Measurements from ENCODE around the gene PRKN. TPM values are rescaled to one million over a fixed set of nuclear protein-coding genes. Genes with fewer than 3 reads are reported as not detected.

PRKN gene
- polyA plus RNA-seq, 1 donor from 2014 or later, result 1.2 TPM

DNA sequence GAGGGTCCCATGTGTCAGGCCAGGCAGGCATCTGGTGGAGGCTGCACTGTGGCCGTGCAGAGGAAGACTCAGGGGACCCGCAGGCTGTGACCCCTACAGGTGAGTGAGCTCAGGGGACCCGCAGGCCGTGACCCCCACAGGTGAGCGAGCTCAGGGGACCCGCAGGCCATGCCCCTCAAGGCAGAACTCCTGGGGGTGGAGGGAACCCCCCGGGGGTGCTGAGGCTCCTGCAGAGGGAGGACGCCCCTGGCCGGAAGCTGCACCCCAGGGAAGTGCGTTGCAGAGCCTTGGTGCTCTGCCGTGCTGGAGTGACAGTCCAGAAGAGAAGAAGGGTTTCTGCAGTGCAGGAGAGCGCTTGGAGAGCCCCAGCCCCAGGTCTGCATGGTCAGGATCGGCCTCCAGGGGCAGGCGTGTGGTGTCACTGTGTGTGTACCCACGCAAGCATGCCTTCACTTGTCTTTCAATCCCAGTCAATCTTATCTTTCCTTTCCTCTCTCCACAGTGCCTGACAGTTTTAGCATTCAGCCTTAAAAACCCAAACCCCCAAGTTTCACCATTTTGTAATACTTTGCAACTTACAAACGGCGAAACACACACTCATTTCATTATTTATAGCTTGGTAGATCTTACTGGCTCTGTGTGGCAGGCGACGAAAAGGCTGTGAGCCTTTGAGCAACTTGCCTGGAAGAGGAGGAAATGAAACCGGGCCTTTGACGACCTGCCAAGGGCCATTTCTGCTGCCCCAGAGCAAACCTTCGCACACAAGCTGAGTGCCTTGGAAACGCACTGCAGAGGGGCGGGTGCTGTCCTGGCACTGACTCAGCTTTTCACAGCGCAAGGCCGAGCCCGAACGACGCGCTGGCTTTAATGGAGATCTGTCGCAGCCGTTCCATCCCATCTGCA lies 1352.3 kb downstream of the PRKN start:
- Histone ChIP-seq H3K79me2 (replicated peaks; ENCODE audit: insufficient read depth, low read length) (no peaks in the 10 kb centered on the region), H3K9me2 (ENCODE audit: insufficient read depth, low read length) (no peaks in the 10 kb centered on the region), H3K27me3 (ENCODE audit: insufficient read depth, low read depth, low read length) (no peaks in the 10 kb centered on the region), H3K4me3 (ENCODE audit: low read length) (no peak overlapping the region), H3K36me3 (ENCODE audit: insufficient read depth, low read length) (no peaks in the 10 kb centered on the region), H3F3A (ENCODE audit: insufficient read depth, low read length, poor library complexity, severe bottlenecking) (no peaks in the 10 kb centered on the region), H3K4me2 (ENCODE audit: low read length) (no peak overlapping the region), H2AFZ (ENCODE audit: low read depth, low read length) (no peak overlapping the region), H3K9ac (ENCODE audit: low read length) (no peak overlapping the region), H3K27ac (ENCODE audit: low read length) (no peak overlapping the region), H3K9me3 (ENCODE audit: low read length) (no peaks in the 10 kb centered on the region), H4K20me1 (ENCODE audit: insufficient read depth) (no peaks in the 10 kb centered on the region)
- TF ChIP-seq SMC3 (conservative IDR thresholded peaks at IDR 0.05; ENCODE audit: poor library complexity) (no peak), EP300 (conservative IDR thresholded peaks at IDR 0.05; ENCODE audit: poor library complexity, severe bottlenecking) (no peak), TAF1 (IDR thresholded peaks at IDR 0.05; ENCODE audit: low read depth) (no peak), RAD21 (conservative IDR thresholded peaks at IDR 0.05) (no peak), MXI1 (conservative IDR thresholded peaks at IDR 0.05; ENCODE audit: poor library complexity, severe bottlenecking) (no peak), EZH2 (IDR thresholded peaks at IDR 0.05; ENCODE audit: borderline replicate concordance, insufficient read depth, low read length, poor library complexity, severe bottlenecking) (no peak), POLR2AphosphoS5 (IDR thresholded peaks at IDR 0.05) (no peak)
- TF ChIP-seq, protein P1, sequence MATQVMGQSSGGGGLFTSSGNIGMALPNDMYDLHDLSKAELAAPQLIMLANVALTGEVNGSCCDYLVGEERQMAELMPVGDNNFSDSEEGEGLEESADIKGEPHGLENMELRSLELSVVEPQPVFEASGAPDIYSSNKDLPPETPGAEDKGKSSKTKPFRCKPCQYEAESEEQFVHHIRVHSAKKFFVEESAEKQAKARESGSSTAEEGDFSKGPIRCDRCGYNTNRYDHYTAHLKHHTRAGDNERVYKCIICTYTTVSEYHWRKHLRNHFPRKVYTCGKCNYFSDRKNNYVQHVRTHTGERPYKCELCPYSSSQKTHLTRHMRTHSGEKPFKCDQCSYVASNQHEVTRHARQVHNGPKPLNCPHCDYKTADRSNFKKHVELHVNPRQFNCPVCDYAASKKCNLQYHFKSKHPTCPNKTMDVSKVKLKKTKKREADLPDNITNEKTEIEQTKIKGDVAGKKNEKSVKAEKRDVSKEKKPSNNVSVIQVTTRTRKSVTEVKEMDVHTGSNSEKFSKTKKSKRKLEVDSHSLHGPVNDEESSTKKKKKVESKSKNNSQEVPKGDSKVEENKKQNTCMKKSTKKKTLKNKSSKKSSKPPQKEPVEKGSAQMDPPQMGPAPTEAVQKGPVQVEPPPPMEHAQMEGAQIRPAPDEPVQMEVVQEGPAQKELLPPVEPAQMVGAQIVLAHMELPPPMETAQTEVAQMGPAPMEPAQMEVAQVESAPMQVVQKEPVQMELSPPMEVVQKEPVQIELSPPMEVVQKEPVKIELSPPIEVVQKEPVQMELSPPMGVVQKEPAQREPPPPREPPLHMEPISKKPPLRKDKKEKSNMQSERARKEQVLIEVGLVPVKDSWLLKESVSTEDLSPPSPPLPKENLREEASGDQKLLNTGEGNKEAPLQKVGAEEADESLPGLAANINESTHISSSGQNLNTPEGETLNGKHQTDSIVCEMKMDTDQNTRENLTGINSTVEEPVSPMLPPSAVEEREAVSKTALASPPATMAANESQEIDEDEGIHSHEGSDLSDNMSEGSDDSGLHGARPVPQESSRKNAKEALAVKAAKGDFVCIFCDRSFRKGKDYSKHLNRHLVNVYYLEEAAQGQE (IDR thresholded peaks at IDR 0.05; ENCODE audit: borderline replicate concordance), result no peak
- TF ChIP-seq, protein P2, sequence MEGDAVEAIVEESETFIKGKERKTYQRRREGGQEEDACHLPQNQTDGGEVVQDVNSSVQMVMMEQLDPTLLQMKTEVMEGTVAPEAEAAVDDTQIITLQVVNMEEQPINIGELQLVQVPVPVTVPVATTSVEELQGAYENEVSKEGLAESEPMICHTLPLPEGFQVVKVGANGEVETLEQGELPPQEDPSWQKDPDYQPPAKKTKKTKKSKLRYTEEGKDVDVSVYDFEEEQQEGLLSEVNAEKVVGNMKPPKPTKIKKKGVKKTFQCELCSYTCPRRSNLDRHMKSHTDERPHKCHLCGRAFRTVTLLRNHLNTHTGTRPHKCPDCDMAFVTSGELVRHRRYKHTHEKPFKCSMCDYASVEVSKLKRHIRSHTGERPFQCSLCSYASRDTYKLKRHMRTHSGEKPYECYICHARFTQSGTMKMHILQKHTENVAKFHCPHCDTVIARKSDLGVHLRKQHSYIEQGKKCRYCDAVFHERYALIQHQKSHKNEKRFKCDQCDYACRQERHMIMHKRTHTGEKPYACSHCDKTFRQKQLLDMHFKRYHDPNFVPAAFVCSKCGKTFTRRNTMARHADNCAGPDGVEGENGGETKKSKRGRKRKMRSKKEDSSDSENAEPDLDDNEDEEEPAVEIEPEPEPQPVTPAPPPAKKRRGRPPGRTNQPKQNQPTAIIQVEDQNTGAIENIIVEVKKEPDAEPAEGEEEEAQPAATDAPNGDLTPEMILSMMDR (IDR thresholded peaks at IDR 0.05; ENCODE audit: poor library complexity, severe bottlenecking), result no peak

DNA sequence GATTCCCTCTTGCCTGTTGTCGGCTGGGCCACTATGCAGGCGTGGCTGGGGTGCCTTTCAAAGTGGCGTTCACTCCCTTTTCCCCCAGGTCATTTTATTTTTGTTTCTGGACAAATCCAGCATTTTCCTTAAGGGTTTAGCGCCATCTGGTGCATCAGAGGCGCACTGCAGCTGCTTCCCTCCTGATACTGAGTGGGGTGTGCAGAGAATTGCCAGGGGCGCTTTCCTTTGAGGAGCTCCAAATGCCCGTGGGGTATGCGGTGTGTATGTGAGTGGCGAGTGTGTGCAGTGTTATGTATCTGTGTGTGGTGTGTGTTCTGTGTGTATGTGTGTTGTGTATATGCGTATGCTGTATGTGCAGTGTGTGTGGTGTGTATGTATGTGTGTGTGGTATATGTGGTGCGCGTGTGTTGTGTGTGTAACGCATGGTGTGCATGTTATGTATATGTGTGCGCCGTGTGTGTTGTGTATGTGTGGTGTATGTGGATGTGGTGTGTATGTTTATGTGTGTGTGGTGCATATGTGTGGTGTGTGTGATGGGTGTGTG lies 1353.6 kb downstream of the PRKN start:
- no peaks in the 10 kb centered on the region for H3K79me2 ChIP-seq (replicated peaks; ENCODE audit: insufficient read depth, low read length)
- H3K4me3 ChIP-seq (ENCODE audit: low read length), result no peak overlapping the region
- TF ChIP-seq MXI1 (conservative IDR thresholded peaks at IDR 0.05; ENCODE audit: poor library complexity, severe bottlenecking), result no peak
- no peak for TF ChIP-seq EZH2 (IDR thresholded peaks at IDR 0.05; ENCODE audit: borderline replicate concordance, insufficient read depth, low read length, poor library complexity, severe bottlenecking)
- no peak for TF ChIP-seq POLR2AphosphoS5 (IDR thresholded peaks at IDR 0.05)
- TF ChIP-seq, protein P1 (IDR thresholded peaks at IDR 0.05; ENCODE audit: borderline replicate concordance), result no peak
- peak; percentile 98 for TF ChIP-seq SMC3 (conservative IDR thresholded peaks at IDR 0.05; ENCODE audit: poor library complexity)
- TF ChIP-seq EP300 (conservative IDR thresholded peaks at IDR 0.05; ENCODE audit: poor library complexity, severe bottlenecking), result no peak
- TF ChIP-seq, protein P2 (IDR thresholded peaks at IDR 0.05; ENCODE audit: poor library complexity, severe bottlenecking), result peak; percentile 96
- TF ChIP-seq TAF1 (IDR thresholded peaks at IDR 0.05; ENCODE audit: low read depth), result no peak
- TF ChIP-seq RAD21 (conservative IDR thresholded peaks at IDR 0.05), result peak; percentile 95
- no peaks in the 10 kb centered on the region for H3K9me2 ChIP-seq (ENCODE audit: insufficient read depth, low read length)
- no peaks in the 10 kb centered on the region for H4K20me1 ChIP-seq (ENCODE audit: insufficient read depth)
- no peaks in the 10 kb centered on the region for H3F3A ChIP-seq (ENCODE audit: insufficient read depth, low read length, poor library complexity, severe bottlenecking)
- no peaks in the 10 kb centered on the region for H3K36me3 ChIP-seq (ENCODE audit: insufficient read depth, low read length)
- no peak overlapping the region for H3K4me2 ChIP-seq (ENCODE audit: low read length)
- H2AFZ ChIP-seq (ENCODE audit: low read depth, low read length), result no peak overlapping the region
- no peak overlapping the region for H3K9ac ChIP-seq (ENCODE audit: low read length)
- H3K27me3 ChIP-seq (ENCODE audit: insufficient read depth, low read depth, low read length), result no peaks in the 10 kb centered on the region
- H3K9me3 ChIP-seq (ENCODE audit: low read length), result no peaks in the 10 kb centered on the region
- H3K27ac ChIP-seq (ENCODE audit: low read length), result no peak overlapping the region

All from neural cell (in vitro differentiated cells).